ENCODE data around the gene USH1C. TPM values are rescaled to one million over a fixed set of nuclear protein-coding genes. Genes with fewer than 3 reads are reported as not detected.

USH1C gene
- total RNA-seq, 4 donors from 2014 or later = not detected

GRCh38 chr11:17508791-17509190, 35.4 kb downstream of the USH1C start:
- Histone ChIP-seq H3K36me3 (no peaks in the 10 kb centered on the region), H3K27me3 (no peaks in the 10 kb centered on the region), H3K27ac (no peak overlapping the region), H3K4me3 (no peak overlapping the region), H3K9me3 (no peaks in the 10 kb centered on the region), H3K4me1 (peaks cover 0 to 16% (median 0%) of the 10 kb centered on the region in 4 donors)
- TF ChIP-seq, protein P1, sequence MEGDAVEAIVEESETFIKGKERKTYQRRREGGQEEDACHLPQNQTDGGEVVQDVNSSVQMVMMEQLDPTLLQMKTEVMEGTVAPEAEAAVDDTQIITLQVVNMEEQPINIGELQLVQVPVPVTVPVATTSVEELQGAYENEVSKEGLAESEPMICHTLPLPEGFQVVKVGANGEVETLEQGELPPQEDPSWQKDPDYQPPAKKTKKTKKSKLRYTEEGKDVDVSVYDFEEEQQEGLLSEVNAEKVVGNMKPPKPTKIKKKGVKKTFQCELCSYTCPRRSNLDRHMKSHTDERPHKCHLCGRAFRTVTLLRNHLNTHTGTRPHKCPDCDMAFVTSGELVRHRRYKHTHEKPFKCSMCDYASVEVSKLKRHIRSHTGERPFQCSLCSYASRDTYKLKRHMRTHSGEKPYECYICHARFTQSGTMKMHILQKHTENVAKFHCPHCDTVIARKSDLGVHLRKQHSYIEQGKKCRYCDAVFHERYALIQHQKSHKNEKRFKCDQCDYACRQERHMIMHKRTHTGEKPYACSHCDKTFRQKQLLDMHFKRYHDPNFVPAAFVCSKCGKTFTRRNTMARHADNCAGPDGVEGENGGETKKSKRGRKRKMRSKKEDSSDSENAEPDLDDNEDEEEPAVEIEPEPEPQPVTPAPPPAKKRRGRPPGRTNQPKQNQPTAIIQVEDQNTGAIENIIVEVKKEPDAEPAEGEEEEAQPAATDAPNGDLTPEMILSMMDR (IDR thresholded peaks at IDR 0.05) = no peak
- TF ChIP-seq EP300 (IDR thresholded peaks at IDR 0.05) (no peak), POLR2A (IDR thresholded peaks at IDR 0.05) (no peak)
- WGBS, 2 donors = 33 to 41% methylated on average over 3 of the region's 3 CpGs
- no peak for DNase-seq (ENCODE audit: low spot score in 2 of 2)

DNA sequence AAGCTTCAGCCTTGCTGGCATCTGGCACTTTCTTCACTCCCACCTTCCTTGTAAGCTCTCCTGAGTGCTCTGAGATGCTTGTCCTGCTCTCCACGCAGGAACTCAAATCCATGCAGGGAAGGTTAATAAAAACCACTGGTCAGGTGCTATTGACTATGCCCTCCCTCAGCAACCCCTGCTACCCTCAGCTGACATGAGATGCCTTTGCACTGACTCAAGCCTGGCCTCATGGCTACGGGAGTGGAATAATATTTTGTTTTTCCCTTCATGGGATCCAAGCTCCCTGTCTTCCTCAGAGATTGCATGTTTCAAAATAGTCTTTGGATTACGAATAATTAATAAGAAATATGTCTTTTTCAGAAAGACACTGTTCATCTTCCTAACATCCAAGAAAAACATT, 35.9 kb downstream of the USH1C start:
- Histone ChIP-seq H3K4me3 (no peak overlapping the region), H3K27ac (peak overlapping the region in 1 of 4 donors; percentile 8), H3K4me1 (peaks cover 0 to 16% (median 0%) of the 10 kb centered on the region in 4 donors), H3K27me3 (no peaks in the 10 kb centered on the region), H3K9me3 (no peaks in the 10 kb centered on the region), H3K36me3 (no peaks in the 10 kb centered on the region)
- TF ChIP-seq, protein P1 (IDR thresholded peaks at IDR 0.05) = no peak
- TF ChIP-seq EP300 (IDR thresholded peaks at IDR 0.05) (peak in 1 of 2 donors; percentile 7), POLR2A (IDR thresholded peaks at IDR 0.05) (no peak)
- WGBS, 2 donors = 23 to 42% methylated on average over 3 of the region's 3 CpGs
- no peak for DNase-seq (ENCODE audit: low spot score in 2 of 2)

DNA sequence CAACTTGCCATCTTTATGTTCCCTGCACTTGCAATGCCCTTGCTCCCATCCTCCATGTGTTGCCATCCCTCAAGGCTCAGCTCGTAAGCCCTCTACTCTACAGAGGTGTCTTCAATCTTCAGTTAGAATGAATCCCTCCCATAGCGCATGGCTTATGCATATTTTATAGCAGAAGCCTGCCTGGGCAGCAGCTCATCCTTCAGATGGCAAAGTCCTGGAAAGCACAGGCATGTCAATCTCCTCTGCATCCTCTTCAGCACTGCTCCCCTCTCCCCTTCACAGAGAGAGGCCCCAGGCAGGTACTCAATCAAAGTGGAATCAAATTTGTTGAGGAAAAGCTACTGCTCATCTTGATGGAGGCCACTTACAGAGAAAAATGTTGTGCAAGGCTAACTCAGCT, 36.4 kb downstream of the USH1C start:
- Histone ChIP-seq H3K9me3 (no peaks in the 10 kb centered on the region), H3K36me3 (no peaks in the 10 kb centered on the region), H3K4me3 (no peak overlapping the region), H3K27me3 (no peaks in the 10 kb centered on the region), H3K4me1 (peaks cover 0 to 16% (median 0%) of the 10 kb centered on the region in 4 donors), H3K27ac (peak overlapping the region in 1 of 4 donors; percentile 8)
- no peak for DNase-seq (ENCODE audit: low spot score in 2 of 2)
- 89 to 97% methylated on average over 2 of the region's 2 CpGs for WGBS, 2 donors
- TF ChIP-seq POLR2A (IDR thresholded peaks at IDR 0.05) = no peak
- no peak for TF ChIP-seq EP300 (IDR thresholded peaks at IDR 0.05)
- TF ChIP-seq, protein P1 (IDR thresholded peaks at IDR 0.05) = no peak

- Histone ChIP-seq H3K4me3 (no peak overlapping the region), H3K9me3 (no peaks in the 10 kb centered on the region), H3K27me3 (no peaks in the 10 kb centered on the region), H3K36me3 (no peaks in the 10 kb centered on the region), H3K27ac (no peak overlapping the region), H3K4me1 (peaks cover 0 to 16% (median 0%) of the 10 kb centered on the region in 4 donors)
- 65 to 69% methylated on average over 3 of the region's 3 CpGs for WGBS, 2 donors
- TF ChIP-seq POLR2A (IDR thresholded peaks at IDR 0.05) (no peak), EP300 (IDR thresholded peaks at IDR 0.05) (no peak)
- TF ChIP-seq, protein P1 (IDR thresholded peaks at IDR 0.05) = no peak
- DNase-seq (ENCODE audit: low spot score in 2 of 2) = no peak
Measured at GRCh38 chr11:17506942-17507341, 37.3 kb downstream of the USH1C start.

GRCh38 chr11:17506314-17506713, 37.9 kb downstream of the USH1C start:
- 94% methylated on average over 6 of the region's 6 CpGs for whole genome bisulfite sequencing, 2 donors
- H3K27me3 ChIP-seq = no peaks in the 10 kb centered on the region
- TF ChIP-seq, protein P1 (IDR thresholded peaks at IDR 0.05) = no peak
- TF ChIP-seq POLR2A (IDR thresholded peaks at IDR 0.05) (no peak), EP300 (IDR thresholded peaks at IDR 0.05) (no peak)
- no peak overlapping the region for H3K27ac ChIP-seq
- H3K4me1 ChIP-seq = peaks cover 0 to 16% (median 0%) of the 10 kb centered on the region in 4 donors
- no peak overlapping the region for H3K4me3 ChIP-seq
- no peak for DNase-seq (ENCODE audit: low spot score in 2 of 2)
- no peaks in the 10 kb centered on the region for H3K36me3 ChIP-seq
- H3K9me3 ChIP-seq = no peaks in the 10 kb centered on the region

All from tibial nerve (tissue), 4 donors.